OCI-LY3 (cell line): ENCODE results near the gene ARL10.

Experiments
- EZH2phosphoT487 ChIP-seq: fragments of 200-600 bp; shearing (Covaris generic); IDR thresholded peaks from 2 replicates; pipeline ENCODE4 v1.6.1; 2018; ENCODE audit warnings: antibody characterized with exemption, mixed run types, low read depth
- TF ChIP-seq, protein P1 (sequence below): fragments of 200-600, 300-600 bp; sonication (generic); IDR thresholded peaks from 2 replicates; pipeline ENCODE4 v1.5.1; 2014; ENCODE audit warnings: antibody characterized with exemption, low read length, low read depth

DNA sequence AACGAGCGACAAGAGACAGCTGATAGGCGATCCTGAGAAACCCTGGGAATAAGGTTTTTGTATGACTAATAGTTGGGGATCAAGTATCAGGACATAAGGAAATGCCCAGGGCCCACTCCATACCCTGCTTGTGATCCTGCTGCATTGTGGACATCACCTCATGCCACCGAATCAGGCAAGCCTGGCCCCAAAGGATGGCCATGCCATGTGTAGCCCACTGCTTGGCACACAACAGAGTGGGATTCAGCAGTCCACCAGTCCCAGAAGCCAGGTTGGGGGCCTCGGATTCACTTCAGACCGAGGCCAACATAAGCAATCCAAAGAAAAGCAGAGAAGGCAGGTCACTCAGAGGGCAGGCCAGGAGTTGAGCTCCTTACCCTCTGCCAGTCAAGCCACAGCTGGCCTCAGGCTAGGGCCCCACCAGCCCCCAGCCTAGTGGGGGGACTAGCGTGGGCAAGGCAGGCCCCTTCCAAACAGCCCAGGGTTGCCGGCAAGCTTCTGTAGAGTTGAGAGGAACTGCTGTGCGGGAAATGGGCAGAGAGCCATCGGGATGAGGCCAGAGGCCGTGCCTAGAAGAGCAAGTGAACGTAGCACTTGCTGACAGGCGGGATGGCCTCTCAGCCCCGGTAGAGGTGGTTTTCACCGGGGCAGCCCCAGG, 18.1 kb downstream of the ARL10 start:
- TF ChIP-seq, protein P1, sequence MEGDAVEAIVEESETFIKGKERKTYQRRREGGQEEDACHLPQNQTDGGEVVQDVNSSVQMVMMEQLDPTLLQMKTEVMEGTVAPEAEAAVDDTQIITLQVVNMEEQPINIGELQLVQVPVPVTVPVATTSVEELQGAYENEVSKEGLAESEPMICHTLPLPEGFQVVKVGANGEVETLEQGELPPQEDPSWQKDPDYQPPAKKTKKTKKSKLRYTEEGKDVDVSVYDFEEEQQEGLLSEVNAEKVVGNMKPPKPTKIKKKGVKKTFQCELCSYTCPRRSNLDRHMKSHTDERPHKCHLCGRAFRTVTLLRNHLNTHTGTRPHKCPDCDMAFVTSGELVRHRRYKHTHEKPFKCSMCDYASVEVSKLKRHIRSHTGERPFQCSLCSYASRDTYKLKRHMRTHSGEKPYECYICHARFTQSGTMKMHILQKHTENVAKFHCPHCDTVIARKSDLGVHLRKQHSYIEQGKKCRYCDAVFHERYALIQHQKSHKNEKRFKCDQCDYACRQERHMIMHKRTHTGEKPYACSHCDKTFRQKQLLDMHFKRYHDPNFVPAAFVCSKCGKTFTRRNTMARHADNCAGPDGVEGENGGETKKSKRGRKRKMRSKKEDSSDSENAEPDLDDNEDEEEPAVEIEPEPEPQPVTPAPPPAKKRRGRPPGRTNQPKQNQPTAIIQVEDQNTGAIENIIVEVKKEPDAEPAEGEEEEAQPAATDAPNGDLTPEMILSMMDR = no peak
- TF ChIP-seq EZH2phosphoT487 = no peak
